HFF-Myc (cell line): ENCODE measurements around the gene SPATS2L.

ENCODE experiments used
- DNase-seq: peaks from one replicate; pipeline ENCODE4 v3.0.0-alpha.2; 2011; ENCODE audit warnings: low read depth; ENCODE audit errors: extremely low read depth
- H3K4me3 ChIP-seq: replicated peaks from 2 replicates; pipeline ENCODE4 v1.5.1; 2011; ENCODE audit warnings: low read depth, mild to moderate bottlenecking, control low read depth, low read length
- CTCF ChIP-seq: IDR thresholded peaks from 2 replicates; pipeline ENCODE4 v1.5.1; 2012; ENCODE audit warnings: mild to moderate bottlenecking, low read depth, low read length, control low read depth; ENCODE audit errors: missing control alignments

Gene SPATS2L

DNA sequence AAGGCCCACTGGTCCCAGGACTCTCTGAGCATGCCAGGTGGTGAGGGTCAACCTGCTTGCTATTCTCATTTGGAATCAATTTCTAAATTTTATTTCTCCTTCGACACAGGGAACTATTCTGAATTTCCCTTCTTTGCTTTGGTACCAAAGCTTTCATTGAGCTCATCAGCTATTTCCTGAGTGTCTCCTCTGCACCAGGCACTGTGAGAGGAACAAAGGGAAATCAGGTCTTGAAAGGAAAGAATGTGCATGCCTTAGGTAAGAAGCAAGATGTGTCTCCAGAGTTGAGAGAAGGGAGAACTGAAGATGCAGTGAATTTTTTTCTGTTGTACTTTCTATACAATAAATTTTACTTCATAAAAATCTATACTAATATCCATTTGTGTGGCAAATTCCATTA lies 17.9 kb downstream of the SPATS2L start:
- DNase-seq = no peak
- no peak overlapping the region for H3K4me3 ChIP-seq
- TF ChIP-seq CTCF = no peak

DNA sequence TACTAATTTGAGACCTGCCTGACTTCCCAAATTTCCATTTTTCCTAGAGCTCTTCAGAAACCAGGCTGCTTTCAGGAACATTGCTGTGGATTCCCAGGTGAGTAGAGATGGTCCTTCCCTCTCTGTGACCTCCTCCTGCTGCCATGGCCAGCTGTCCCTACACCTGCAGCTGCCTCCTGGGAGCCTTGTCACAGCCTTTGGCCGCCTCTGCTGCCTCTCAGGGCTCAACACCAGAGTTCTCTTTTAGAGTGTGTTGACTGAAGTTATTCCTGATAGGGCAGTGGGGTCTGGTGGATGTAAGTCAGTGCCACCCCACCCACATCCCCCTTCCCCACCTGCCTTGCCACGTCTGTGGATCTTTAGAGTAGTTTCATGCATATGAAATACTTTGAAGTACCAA lies 22.9 kb downstream of the SPATS2L start:
- H3K4me3 ChIP-seq = no peak overlapping the region
- DNase-seq = no peak
- no peak for TF ChIP-seq CTCF

GRCh38 chr2:200329798-200330197 lies 23.3 kb downstream of the SPATS2L start:
- no peak overlapping the region for H3K4me3 ChIP-seq
- no peak for DNase-seq
- no peak for TF ChIP-seq CTCF

DNA sequence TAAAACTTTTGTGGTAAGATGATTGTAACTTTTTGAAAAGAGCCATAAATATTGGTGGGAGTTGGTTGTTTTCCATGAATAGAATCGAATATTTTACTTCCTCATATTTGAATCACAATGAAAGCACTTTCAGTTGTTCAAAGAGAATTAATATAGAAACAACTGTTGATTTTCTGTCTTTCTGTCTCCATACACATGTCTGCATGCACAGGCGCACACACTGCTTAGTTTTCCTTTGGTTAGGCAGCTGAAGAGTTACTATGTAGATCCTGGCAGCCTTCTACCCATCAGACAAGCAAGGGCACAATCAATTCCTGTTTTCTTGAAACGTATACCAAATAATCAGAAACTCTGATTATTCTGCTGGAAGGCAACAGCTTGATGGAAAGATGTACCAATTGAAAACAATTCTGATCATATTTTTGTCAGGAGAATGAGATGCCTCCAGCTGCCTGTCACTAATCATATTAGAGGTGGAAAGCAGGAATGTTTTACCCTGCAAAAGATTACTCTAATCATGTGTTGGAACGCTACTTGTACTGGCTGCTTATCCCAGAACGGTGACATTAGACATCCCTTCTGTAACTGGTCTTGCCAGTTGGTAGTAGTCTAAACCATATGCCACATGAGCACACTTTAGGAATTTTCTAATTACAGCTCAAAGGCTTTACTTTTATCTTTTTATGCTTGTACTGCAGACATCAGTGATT lies 24.0 kb downstream of the SPATS2L start:
- no peak overlapping the region for H3K4me3 ChIP-seq
- TF ChIP-seq CTCF = no peak
- DNase-seq = no peak

DNA sequence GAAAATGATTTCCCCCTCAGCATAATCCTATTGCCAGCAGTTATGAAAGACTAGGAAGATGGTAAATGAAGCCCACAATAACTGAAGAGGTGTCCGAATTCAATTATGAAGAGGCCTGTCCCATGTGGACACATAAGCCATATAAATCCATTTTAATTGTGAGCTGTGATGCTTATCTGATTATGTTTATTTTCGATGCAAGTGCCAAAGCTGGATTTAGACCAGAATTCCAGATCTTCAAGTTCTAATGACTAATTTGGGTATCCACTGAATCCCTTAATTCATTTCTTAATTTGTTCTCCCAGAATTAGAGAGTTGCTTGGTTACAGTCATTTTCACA lies 24.5 kb downstream of the SPATS2L start:
- no peak for TF ChIP-seq CTCF
- no peak overlapping the region for H3K4me3 ChIP-seq
- no peak for DNase-seq

DNA sequence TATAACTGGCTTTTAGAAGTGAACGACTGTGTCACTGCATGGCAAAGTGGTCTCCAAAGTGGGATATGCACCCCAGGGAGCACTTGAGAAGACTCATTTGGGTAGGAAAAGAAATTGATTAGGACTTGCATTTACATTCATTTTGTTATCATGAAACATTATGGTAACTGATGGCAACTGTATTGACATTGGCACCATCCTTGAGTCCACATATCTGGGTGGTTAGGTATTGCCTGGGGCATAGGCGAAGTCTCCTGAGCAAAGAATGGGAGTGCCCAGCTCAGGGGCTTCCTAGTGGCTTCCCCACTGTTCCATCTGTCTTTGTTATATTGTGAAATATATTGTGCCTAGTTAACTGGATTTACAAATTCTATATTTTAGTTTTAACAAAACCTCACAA lies 29.2 kb downstream of the SPATS2L start:
- TF ChIP-seq CTCF = no peak
- DNase-seq = no peak
- H3K4me3 ChIP-seq = no peak overlapping the region
